Keratinocyte (primary cell): ENCODE measurements around the gene HEXD. TPM values are rescaled to one million over a fixed set of nuclear protein-coding genes. Genes with fewer than 3 reads are reported as not detected.

ENCODE experiments used
- DNase-seq: peaks from one replicate; pipeline ENCODE4 v3.0.0-alpha.2; 2011; ENCODE audit warnings: low read depth, missing footprints, low spot score
- FAIRE-seq: peaks from 2 replicates; lab custom pipeline; 2011; peaks lifted over from hg19 to GRCh38; lab: Jason Lieb, UNC
- H2AFZ ChIP-seq: 2 replicates; pipeline ENCODE4 v1.6.0; 2012; ENCODE audit warnings: low read length, control low read depth, inconsistent platforms; ENCODE audit not compliant: control insufficient read depth
- H3K27ac ChIP-seq: 2 replicates; pipeline ENCODE4 v1.5.1; 2011; ENCODE audit warnings: low read length; ENCODE audit not compliant: control insufficient read depth, insufficient read depth
- H3K27me3 ChIP-seq: 3 replicates; pipeline ENCODE4 v1.6.0; 2011; ENCODE audit warnings: low read length; ENCODE audit not compliant: control insufficient read depth, insufficient read depth; ENCODE audit errors: extremely low read depth
- H3K36me3 ChIP-seq, 2 experiments: 2 replicates in 1 of 2; 3 replicates in 1 of 2; pipeline ENCODE4 v1.5.1; 2011; ENCODE audit warnings: low read length in 2 of 2, mild to moderate bottlenecking in 1 of 2; ENCODE audit not compliant: control insufficient read depth in 2 of 2, insufficient read depth in 2 of 2; ENCODE audit errors: extremely low read depth in 1 of 2
- H3K4me1 ChIP-seq: 3 replicates; pipeline ENCODE4 v1.5.1; 2011; ENCODE audit warnings: low read length; ENCODE audit not compliant: control insufficient read depth, insufficient read depth; ENCODE audit errors: extremely low read depth
- H3K4me2 ChIP-seq: 3 replicates; pipeline ENCODE4 v1.6.0; 2011; ENCODE audit warnings: low read depth, low read length; ENCODE audit not compliant: control insufficient read depth, insufficient read depth; ENCODE audit errors: extremely low read depth
- H3K4me3 ChIP-seq, 3 experiments: fragments of 200-600 bp in 1 of 3; sonication (generic) in 1 of 3; 2 replicates in 2 of 3; 3 replicates in 1 of 3; pipeline ENCODE4 v1.5.1; 2011 to 2016; ENCODE audit warnings: low read length in 3 of 3, mild to moderate bottlenecking in 3 of 3, control low read depth in 2 of 3, inconsistent platforms in 1 of 3, low read depth in 1 of 3, mixed read lengths in 1 of 3, mixed run types in 1 of 3, moderate library complexity in 1 of 3; ENCODE audit not compliant: control insufficient read depth in 2 of 3, insufficient read depth in 2 of 3; ENCODE audit errors: extremely low read depth in 1 of 3
- H3K79me2 ChIP-seq: 2 replicates; pipeline ENCODE4 v1.6.0; 2012; ENCODE audit warnings: low read length; ENCODE audit not compliant: control insufficient read depth, insufficient read depth
- H3K9ac ChIP-seq: 3 replicates; pipeline ENCODE4 v1.6.0; 2011; ENCODE audit warnings: low read length; ENCODE audit not compliant: control insufficient read depth, insufficient read depth; ENCODE audit errors: extremely low read depth
- H3K9me1 ChIP-seq: 3 replicates; pipeline ENCODE4 v1.6.0; 2011; ENCODE audit warnings: low read length; ENCODE audit not compliant: control insufficient read depth, insufficient read depth; ENCODE audit errors: extremely low read depth
- H3K9me3 ChIP-seq: 2 replicates; pipeline ENCODE4 v1.5.1; 2012; ENCODE audit warnings: low read depth, low read length; ENCODE audit not compliant: control insufficient read depth
- H4K20me1 ChIP-seq: 3 replicates; pipeline ENCODE4 v1.6.0; 2011; ENCODE audit warnings: low read length; ENCODE audit not compliant: control insufficient read depth, insufficient read depth; ENCODE audit errors: extremely low read depth
- CTCF ChIP-seq, 3 experiments: IDR thresholded peaks in 1 of 3; conservative IDR thresholded peaks in 1 of 3; optimal IDR thresholded peaks in 1 of 3; 2 replicates in 2 of 3; 3 replicates in 1 of 3; pipeline versions ENCODE3 to v1.5.1; 2011; ENCODE audit warnings: low read length in 3 of 3, mild to moderate bottlenecking in 3 of 3, moderate library complexity in 2 of 3, control low read depth in 1 of 3, inconsistent platforms in 1 of 3; ENCODE audit not compliant: insufficient read depth in 2 of 3; ENCODE audit errors: extremely low read depth in 1 of 3
- EZH2 ChIP-seq: IDR thresholded peaks from one replicate; pipeline ENCODE4 v1.6.1; 2012; ENCODE audit warnings: inconsistent platforms, mild to moderate bottlenecking, low read length, moderate library complexity
- dilution Hi-C: fragments of 300-500 bp; cut with MboI; formaldehyde crosslinking; loops from one replicate; pipeline ENCODE4 v1.7.0; 2020; ENCODE audit warnings: low sequenced_read_pairs; ENCODE audit not compliant: extremely low pct_ligation_motif_present
- polyA plus RNA-seq, 5 experiments: library from polyadenylated mRNA; depleted of rRNA in 3 of 5; stranded (reverse) in 3 of 5; stranded (forward) in 1 of 5; unstranded in 1 of 5; fragments of >200 nt; gene quantifications; 1 replicate in 1 of 5; 2 replicates in 3 of 5; 3 replicates in 1 of 5; pipeline versions ENCODE4 v1.2.1 to v1.2.3, GENCODE V29; 2011 to 2012; ENCODE audit warnings: missing spikeins in 2 of 5, low read depth in 1 of 5, low replicate concordance in 1 of 5

The HEXD gene
- polyA plus RNA-seq, 1 donor (not counting 4 experiments of a cell fraction or from before 2014, with no cell fraction given) = 5.6 TPM

DNA sequence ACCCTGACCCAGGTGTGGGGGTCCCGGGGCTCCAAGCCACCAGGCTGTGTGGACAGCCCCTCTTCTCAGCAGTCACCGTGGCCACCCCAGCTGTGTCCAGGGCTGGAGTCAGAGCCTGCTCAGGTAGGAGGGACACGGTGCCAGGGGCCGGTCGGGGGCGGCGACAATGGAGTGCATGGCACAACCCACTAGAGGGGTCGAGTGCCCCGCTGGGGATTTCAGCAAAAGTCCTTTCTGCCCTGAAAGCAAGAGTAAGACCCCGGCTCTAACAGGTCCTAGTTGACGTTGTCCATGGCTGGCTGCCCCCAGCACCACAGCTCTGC lies 35.3 kb upstream of the HEXD start:
- Histone ChIP-seq H3K9me3 (no peaks in the 10 kb centered on the region), H3K4me1 (peaks cover 12% of the 10 kb centered on the region), H3K27ac (no peak overlapping the region), H3K79me2 (no peaks in the 10 kb centered on the region), H3K4me3 (no peak overlapping the region), H4K20me1 (no peaks in the 10 kb centered on the region), H3K36me3 (no peaks in the 10 kb centered on the region), H2AFZ (no peak overlapping the region), H3K9me1 (no peaks in the 10 kb centered on the region), H3K27me3 (peaks cover 77% of the 10 kb centered on the region), H3K4me2 (no peak overlapping the region), H3K9ac (no peak overlapping the region)
- FAIRE-seq (no peak), DNase-seq (no peak)
- TF ChIP-seq EZH2 = no peak
- TF ChIP-seq CTCF (optimal IDR thresholded peaks at IDR 0.05 in 1 of 3, IDR thresholded peaks at IDR 0.05 in 1 of 3, conservative IDR thresholded peaks at IDR 0.05 in 1 of 3; ENCODE audit: extremely low read depth in 1 of 3, insufficient read depth in 2 of 3, low read length in 3 of 3) = no peak
- dilution Hi-C loops = no loop called here

- H3K27ac ChIP-seq = no peak overlapping the region
- H4K20me1 ChIP-seq = no peaks in the 10 kb centered on the region
- H2AFZ ChIP-seq = no peak overlapping the region
- no peaks in the 10 kb centered on the region for H3K79me2 ChIP-seq
- H3K36me3 ChIP-seq = no peaks in the 10 kb centered on the region
- no peaks in the 10 kb centered on the region for H3K9me1 ChIP-seq
- peaks cover 12% of the 10 kb centered on the region for H3K4me1 ChIP-seq
- dilution Hi-C loops = no loop called here
- TF ChIP-seq CTCF (optimal IDR thresholded peaks at IDR 0.05 in 1 of 3, IDR thresholded peaks at IDR 0.05 in 1 of 3, conservative IDR thresholded peaks at IDR 0.05 in 1 of 3; ENCODE audit: extremely low read depth in 1 of 3, insufficient read depth in 2 of 3, low read length in 3 of 3) (no peak), EZH2 (no peak)
- no peaks in the 10 kb centered on the region for H3K9me3 ChIP-seq
- H3K4me3 ChIP-seq = no peak overlapping the region
- H3K27me3 ChIP-seq = peaks cover 75% of the 10 kb centered on the region
- H3K4me2 ChIP-seq = no peak overlapping the region
- no peak for FAIRE-seq
- H3K9ac ChIP-seq = no peak overlapping the region
- DNase-seq = no peak
Measured at GRCh38 chr17:82383411-82383810, 34.7 kb upstream of the HEXD start.
